HEK293T (cell line): Measurements from ENCODE around the gene PITPNC1.

ENCODE experiments used
- ARNT ChIP-seq: fragments of 450-650 bp; IDR thresholded peaks from 2 replicates; pipeline ENCODE4 v1.6.1; 2017; ENCODE audit warnings: mild to moderate bottlenecking
- BHLHE40 ChIP-seq: fragments of 450-650 bp; IDR thresholded peaks from 2 replicates; pipeline ENCODE4 v1.6.1; 2016; ENCODE audit warnings: mild to moderate bottlenecking, moderate library complexity, borderline replicate concordance
- FOXK2 ChIP-seq: fragments of 450-650 bp; IDR thresholded peaks from 2 replicates; pipeline ENCODE4 v1.6.1; 2016; ENCODE audit warnings: mild to moderate bottlenecking
- SP1 ChIP-seq: fragments of 450-650 bp; IDR thresholded peaks from 2 replicates; pipeline ENCODE4 v1.6.1; 2017

GRCh38 chr17:67577429-67578141 is 200.5 kb downstream of the PITPNC1 start:
- TF ChIP-seq SP1: no peak
- no peak for TF ChIP-seq BHLHE40
- no peak for TF ChIP-seq ARNT
- no peak for TF ChIP-seq FOXK2
